KOPT-K1 (cell line): Measurements from ENCODE around the gene CIAPIN1.
"Not testable (repeated sequence)": the region's sequence is repeated elsewhere in the genome, so short reads cannot be mapped to it uniquely, and the experiment has no call there.

ENCODE experiments used
- H3K27ac ChIP-seq: fragments of 200-600 bp; sonication (generic); 2 replicates; pipeline ENCODE4 v1.5.1; 2016; ENCODE audit warnings: antibody characterized with exemption, mild to moderate bottlenecking, low read depth, low read length; ENCODE audit not compliant: poor library complexity, severe bottlenecking
- H3K36me3 ChIP-seq: fragments of 200-600 bp; sonication (generic); 2 replicates; pipeline ENCODE4 v1.5.1; 2017; ENCODE audit warnings: antibody characterized with exemption, mild to moderate bottlenecking, low read length, moderate library complexity; ENCODE audit not compliant: insufficient read depth
- H3K9me3 ChIP-seq: fragments of 200-600 bp; sonication (generic); 2 replicates; pipeline ENCODE4 v1.5.1; 2017; ENCODE audit warnings: antibody characterized with exemption, low read length, mild to moderate bottlenecking; ENCODE audit not compliant: insufficient read depth, poor library complexity, severe bottlenecking

Gene CIAPIN1

DNA sequence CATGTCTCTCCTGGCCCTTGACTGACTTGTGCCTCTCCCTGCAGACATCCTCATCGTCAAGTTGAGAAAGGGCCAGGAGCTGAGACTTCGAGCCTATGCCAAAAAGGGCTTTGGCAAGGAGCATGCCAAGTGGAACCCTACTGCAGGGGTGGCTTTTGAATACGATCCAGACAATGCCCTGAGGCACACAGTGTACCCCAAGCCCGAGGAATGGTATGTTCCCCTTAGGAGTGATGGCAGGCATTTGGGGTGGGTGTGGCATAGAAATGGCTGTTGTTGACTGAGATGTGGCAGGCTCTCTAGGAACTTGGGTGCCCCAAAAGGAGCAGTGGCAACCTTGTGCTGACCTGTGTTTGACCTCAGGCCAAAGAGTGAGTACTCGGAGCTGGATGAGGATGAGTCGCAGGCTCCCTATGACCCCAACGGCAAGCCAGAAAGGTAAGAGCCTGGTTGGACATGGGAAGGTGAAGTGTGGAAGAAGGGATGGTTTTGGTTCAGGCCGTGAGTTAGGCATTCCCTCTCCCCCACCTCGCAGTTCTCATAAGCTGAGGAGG is 22.8 kb upstream of the CIAPIN1 start:
- H3K36me3 ChIP-seq, result peaks cover 91% of the 10 kb centered on the region

DNA sequence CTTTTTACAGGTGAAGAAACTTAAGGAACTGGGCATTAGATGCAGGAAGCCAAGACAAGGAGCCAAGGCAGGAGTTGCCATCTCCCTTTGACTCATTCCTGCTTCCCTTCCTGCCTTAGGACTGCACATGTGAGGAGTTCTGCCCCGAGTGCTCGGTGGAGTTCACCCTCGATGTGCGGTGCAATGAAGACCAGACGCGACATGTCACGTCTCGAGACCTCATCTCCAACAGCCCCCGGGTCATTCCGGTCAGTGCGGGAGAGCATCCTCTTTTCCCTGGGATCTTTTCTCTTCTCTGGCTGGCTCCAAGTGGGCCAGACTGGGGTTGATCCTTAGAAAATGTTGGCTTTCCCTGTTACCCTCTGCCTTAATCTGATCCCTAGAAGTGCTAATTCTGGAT is 21.9 kb upstream of the CIAPIN1 start:
- H3K9me3 ChIP-seq, result no peaks in the 10 kb centered on the region
- H3K36me3 ChIP-seq, result peaks cover 100% of the 10 kb centered on the region
- H3K27ac ChIP-seq, result no peak overlapping the region

More for the DNA sequence above, 22.8 kb upstream of the CIAPIN1 start:
- Histone ChIP-seq H3K27ac (no peak overlapping the region), H3K9me3 (no peaks in the 10 kb centered on the region)

DNA sequence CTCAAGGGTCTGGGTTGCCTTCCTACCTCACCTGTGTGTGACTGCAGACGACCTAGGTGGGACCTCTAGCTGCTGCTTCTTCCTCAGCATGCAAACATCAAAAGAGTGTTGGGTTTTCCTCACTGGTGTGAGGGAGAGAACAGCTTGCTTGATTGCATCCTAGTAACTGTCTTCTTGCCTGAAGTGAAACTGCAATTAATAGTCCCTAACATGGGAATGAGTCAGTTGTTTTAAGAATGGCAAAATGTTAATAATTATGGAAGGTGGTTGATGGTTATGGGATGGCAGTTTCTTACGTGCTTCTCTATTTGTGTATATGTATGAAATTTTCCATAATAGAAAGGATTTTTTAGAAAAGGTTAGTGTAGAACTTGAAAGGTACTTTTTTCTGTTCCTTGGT is 21.2 kb upstream of the CIAPIN1 start:
- H3K27ac ChIP-seq, result no peak overlapping the region

DNA sequence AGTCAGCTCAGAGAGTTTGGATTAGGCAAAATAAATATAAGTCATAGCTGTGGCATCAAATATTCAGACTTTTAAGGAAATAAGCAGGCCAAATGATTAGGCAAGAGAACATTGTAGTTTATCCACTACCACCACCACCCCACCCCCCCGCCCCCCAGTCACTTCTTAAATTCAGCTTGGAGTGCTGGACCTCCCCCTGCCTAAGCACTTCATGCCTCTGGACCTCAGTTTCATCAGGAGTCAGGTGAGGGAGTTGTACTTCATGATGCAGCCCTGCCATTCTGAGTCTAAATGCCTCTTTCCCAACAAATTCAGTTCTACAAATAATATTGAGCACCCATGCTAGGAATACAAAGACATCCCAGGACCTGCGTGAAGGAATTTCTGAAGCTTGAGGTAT is 17.3 kb upstream of the CIAPIN1 start:
- Histone ChIP-seq H3K36me3 (peaks cover 80% of the 10 kb centered on the region), H3K9me3 (no peaks in the 10 kb centered on the region), H3K27ac (no peak overlapping the region)

More for the DNA sequence above, 21.2 kb upstream of the CIAPIN1 start:
- no peaks in the 10 kb centered on the region for H3K9me3 ChIP-seq
- H3K36me3 ChIP-seq, result peaks cover 98% of the 10 kb centered on the region

DNA sequence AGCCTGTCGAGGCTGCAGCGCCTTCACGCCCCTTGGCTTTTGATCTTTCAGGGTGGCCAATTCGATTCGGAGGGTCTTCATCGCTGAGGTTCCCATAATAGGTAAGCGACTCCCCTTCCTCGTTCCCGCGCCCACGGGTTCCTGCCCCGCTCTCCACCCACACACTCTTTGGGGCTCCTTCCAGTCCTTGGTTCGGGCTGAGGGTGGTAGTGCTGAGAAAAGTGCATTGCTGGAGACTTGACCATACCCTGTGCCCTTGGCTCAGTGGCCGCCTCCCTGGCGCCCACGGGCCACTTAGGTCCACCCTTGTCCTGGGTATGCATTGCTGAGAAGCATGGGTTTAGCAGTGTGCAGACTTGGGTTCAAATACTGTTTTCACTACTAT is 15.8 kb upstream of the CIAPIN1 start:
- peaks cover 78% of the 10 kb centered on the region for H3K36me3 ChIP-seq
- no peaks in the 10 kb centered on the region for H3K9me3 ChIP-seq
- H3K27ac ChIP-seq, result peak overlapping the region; percentile 55

DNA sequence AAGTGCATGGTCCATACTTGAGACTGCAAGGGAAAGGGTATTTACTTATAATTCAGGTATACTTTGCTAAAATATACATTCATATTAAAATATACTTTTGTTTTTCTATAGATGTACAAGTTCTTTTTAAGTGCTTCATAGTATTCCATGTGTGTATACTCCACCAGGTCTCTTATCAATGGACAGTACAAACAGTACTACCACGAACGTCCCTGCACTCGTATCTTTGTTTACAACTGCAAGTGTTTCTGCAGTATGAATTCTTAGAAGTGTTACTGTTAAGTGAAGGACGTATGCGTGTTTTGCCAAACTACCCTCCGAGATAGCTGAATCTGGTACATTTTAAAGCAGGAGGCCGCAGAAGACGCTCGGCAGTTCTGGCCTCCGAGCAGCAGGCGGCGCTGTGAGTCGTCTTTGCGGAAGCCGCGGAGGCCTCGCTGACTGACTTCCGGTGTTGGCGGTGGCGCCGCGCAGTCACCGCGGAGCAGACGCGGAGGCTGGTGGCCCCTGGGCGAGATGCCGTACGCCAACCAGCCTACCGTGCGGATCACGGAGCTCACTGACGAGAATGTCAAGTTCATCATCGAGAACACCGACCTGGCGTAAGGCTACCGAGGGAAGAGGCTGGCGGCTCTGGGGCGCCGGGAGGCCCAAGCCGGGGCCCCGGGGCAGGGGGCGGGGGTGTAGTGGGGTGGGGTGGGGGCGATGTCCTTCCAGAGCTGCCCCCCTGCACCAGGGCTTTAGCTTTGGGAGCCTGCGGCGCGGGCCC is 15.2 kb upstream of the CIAPIN1 start, which contains the start of gene POLR2C:
Gene POLR2C (plus strand): TSS at position 471 of the 769 bp plus-strand sequence. CDS start 46 bp downstream, at position 517.
- peaks cover 78% of the 10 kb centered on the region for H3K36me3 ChIP-seq
- H3K27ac ChIP-seq, result peak within 1 kb of the TSS; percentile 55
- no peaks in the 10 kb centered on the region for H3K9me3 ChIP-seq

DNA sequence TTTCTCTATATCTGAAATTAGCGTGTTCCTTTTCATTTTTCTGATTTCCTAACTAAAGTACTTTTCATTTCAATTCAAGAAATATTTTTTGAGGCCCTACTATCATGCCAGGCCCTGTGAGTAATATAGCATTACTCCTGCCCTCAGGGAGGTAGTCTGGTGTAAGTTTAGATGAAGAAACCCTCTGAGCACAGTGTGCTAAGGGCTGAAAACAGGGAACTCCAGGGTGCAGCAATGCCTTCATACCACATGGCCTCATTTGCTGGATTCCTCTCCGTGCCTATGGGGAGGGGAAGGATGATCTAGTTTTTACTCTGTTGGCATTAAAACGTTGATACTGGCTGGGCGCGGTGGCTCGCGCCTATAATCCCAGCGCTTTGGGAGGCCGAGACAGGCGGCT is 4.8 kb upstream of the CIAPIN1 start:
- H3K36me3 ChIP-seq, result peaks cover 61% of the 10 kb centered on the region

DNA sequence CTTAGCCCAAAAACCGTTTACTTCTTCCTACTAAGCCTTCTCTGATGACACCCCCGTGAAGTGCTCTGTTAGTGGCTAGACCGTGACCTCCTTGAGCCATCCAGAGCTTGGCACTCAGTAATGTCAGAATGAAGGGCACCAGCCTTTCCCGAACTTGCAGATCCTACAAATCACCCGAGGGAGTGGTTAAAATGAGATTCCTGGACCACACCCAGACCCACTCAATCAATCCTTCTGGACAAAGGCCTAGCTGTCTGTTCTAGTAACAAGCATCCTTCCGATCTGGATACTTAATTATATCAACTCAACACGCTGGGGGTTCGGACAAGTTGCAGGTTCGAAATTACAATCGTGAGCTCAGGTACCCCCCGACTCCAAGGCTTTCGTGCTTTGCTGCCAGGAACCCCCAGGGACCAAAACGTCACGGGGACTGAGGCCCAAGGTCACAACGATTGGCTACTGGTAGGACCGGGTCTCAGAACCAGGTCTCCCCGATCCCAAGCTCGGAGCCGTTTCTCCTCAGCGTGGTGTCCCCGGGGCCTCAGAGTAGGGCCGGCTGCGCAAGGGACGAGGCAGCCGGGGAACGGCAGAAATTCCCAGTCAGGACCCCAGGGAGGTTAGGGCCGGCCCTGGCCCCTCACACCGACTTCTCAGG is 527 bp downstream of the CIAPIN1 start:
- Histone ChIP-seq H3K27ac (peak overlapping the region; percentile 82), H3K9me3 (peaks cover 1% of the 10 kb centered on the region), H3K36me3 (peaks cover 20% of the 10 kb centered on the region)

More for the DNA sequence above, 4.8 kb upstream of the CIAPIN1 start:
- Histone ChIP-seq H3K27ac (no peak overlapping the region), H3K9me3 (no peaks in the 10 kb centered on the region)

DNA sequence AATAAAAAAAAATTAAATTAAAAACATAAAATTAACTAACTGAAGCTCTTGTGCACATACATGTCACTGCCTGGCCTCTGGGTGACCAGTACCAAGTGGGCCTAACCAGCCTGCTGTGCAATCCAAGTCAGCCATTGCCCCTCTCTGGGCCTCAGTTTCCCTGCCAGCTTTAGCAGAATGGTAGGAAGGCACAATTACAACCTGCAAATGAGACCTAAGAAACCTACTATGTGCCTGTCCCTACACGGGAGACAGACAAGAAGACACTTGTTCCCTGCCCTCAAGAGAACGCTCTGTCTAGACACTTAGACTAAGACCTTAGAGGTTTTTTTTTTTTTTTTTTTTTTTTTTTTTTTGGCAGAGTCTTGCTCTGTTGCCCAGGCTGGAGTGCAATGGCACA is 1.7 kb downstream of the CIAPIN1 start:
- Histone ChIP-seq H3K9me3 (peaks cover 12% of the 10 kb centered on the region), H3K27ac (no peak overlapping the region), H3K36me3 (peaks cover 23% of the 10 kb centered on the region)

DNA sequence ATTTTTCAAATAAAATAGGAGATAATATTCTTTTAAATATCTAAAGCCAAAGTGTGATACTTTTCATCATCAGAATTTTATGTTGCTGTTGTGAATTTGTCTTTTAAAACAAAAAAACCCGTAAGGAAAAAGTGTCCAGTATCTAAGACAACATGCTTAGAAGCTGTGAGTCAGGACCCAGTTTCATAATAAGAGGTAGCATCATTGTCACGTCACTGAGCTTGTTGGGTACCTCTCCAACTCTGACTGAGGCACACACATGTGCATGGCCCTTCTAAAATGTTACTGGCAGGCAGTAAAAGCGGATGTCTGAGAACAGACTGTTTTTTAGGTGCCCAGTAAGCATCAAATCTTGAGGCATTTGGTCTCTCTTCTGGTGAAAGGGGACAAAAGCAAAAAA is 2.5 kb downstream of the CIAPIN1 start:
- Histone ChIP-seq H3K36me3 (peaks cover 30% of the 10 kb centered on the region), H3K27ac (no peak overlapping the region), H3K9me3 (peaks cover 20% of the 10 kb centered on the region)

DNA sequence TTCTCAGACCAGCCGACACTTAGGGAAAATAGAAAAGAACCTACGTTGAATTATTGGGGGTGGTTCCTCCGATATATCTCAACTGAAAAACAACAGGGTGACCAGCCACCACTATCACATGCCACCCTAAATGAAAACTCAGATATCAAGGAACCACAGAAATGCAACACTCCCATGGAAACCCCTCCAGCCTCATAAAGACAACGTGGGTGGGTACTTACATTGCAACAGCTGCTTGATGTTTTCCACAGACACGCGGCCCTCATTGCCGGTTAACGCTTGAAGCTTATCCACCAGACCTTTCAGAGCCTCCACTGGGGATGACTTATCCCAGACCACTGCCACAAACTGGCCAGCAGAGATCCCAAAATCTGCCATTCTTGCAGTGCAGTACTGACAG is 6.6 kb downstream of the CIAPIN1 start:
- peaks cover 23% of the 10 kb centered on the region for H3K9me3 ChIP-seq
- peaks cover 71% of the 10 kb centered on the region for H3K36me3 ChIP-seq
- H3K27ac ChIP-seq, result not testable (repeated sequence)

DNA sequence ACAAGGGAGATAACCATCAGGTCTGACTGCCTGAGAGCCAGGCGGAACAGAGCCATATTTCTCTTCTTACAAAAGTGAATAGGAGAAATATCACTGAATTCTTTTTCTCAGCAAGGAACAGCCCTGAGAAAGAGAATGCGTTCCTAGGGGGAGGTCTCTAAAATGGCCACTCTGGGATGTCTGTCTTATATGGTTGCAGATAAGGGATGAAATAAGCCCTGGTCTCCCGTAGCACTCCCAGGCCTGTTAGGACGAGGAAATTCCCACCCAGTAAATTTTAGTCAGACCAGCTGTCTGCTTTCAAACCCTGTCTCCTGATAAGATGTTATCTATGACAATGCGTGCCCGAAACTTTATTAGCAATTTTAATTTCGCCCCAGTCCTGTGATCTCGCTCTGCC is 7.2 kb downstream of the CIAPIN1 start:
- H3K27ac ChIP-seq, result not testable (repeated sequence)
- Histone ChIP-seq H3K36me3 (peaks cover 77% of the 10 kb centered on the region), H3K9me3 (peaks cover 23% of the 10 kb centered on the region)

DNA sequence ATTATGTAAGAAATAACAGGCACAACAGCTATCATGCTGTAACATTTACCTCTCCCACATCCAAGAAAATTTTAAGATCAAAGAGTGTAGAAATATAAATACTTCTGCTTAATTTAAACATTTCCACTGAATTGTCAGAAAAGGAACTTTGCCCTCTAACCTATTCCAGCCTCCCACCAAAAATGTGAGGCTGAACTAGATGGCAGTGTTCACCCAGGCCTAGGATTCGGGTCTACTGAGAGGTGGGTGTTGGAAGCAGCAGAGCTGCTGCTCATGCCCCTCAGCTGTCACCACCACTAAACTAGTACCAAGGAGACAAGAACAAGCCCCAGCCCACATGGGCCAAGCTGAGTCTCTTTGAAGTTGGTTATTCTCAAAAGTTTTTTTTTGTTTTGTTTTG is 11.3 kb downstream of the CIAPIN1 start:
- Histone ChIP-seq H3K36me3 (peaks cover 99% of the 10 kb centered on the region), H3K9me3 (peaks cover 14% of the 10 kb centered on the region)

DNA sequence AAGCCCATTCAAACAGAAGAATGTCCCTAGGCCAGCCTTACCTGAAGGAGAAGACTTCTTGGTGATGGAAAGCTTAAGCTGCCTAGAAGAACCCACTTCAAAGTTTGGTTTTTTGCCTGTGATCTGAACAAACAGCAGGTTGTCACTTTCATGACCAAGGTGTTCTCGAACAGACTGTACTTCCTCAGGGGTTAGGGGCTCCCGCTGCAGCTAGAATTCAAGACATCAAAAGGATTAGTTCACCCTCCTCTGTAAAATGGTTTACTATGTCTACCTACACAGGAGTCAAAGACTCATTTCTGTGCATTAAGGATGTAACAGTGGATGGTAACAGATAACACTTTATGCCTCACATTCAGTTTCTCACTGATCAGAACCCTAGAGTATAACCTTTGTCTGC is 13.2 kb downstream of the CIAPIN1 start:
- Histone ChIP-seq H3K9me3 (no peaks in the 10 kb centered on the region), H3K27ac (no peak overlapping the region), H3K36me3 (peaks cover 97% of the 10 kb centered on the region)

More for the DNA sequence above, 11.3 kb downstream of the CIAPIN1 start:
- H3K27ac ChIP-seq, result no peak overlapping the region

DNA sequence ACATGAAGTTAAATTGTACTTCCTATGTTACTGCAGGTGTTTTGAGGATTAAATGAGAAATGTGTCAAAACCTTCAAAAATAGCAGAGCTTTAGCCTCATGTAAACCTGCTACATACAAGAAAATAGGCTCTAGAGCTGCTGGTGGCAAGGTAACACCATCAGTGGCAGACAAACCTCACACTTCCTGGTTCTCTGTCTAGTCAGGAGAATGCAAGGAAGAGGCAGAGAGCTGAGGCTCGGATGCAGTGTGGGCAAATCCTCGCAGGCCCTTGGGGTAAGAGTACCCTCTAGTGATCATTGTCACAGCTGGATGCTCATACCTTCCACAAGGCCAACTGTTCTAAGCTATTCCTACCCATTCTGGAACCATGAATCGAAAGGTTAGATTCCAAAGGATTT is 14.2 kb downstream of the CIAPIN1 start:
- Histone ChIP-seq H3K9me3 (no peaks in the 10 kb centered on the region), H3K27ac (no peak overlapping the region), H3K36me3 (peaks cover 97% of the 10 kb centered on the region)
